EH (cell line): ENCODE results near the gene SLC27A5.
"Not testable (repeated sequence)": the region's sequence is repeated elsewhere in the genome, so short reads cannot be mapped to it uniquely, and the experiment has no call there.

Experiments
- DNase-seq: peaks from one replicate; pipeline ENCODE4 v3.0.0-alpha.2; 2015; ENCODE audit warnings: low read depth

The SLC27A5 gene

GRCh38 chr19:58468216-58468839 lies 43.5 kb downstream of the SLC27A5 start:
- DNase-seq, result no peak

GRCh38 chr19:58466760-58467589 lies 44.8 kb downstream of the SLC27A5 start, which contains the start of gene ZNF324:
TSS of gene ZNF324 (plus strand) at chr19:58467080. CDS start at chr19:58469186, 2,106 bp downstream.
- DNase-seq, result peak; percentile 95

GRCh38 chr19:58466089-58466759 lies 45.6 kb downstream of the SLC27A5 start:
- DNase-seq, result no peak

GRCh38 chr19:58460039-58460438 lies 51.8 kb downstream of the SLC27A5 start:
- DNase-seq, result no peak

- DNase-seq, result no peak
These were observed 55.7 kb downstream of the SLC27A5 start for GRCh38 chr19:58456111-58456510.

- DNase-seq, result no peak
These were observed 56.5 kb downstream of the SLC27A5 start for GRCh38 chr19:58455306-58455705.

GRCh38 chr19:58453743-58454142 lies 58.0 kb downstream of the SLC27A5 start:
- no peak for DNase-seq

GRCh38 chr19:58451358-58452101 lies 60.3 kb downstream of the SLC27A5 start, which contains the start of gene ZNF324B:
TSS of gene ZNF324B (plus strand) at chr19:58451622. CDS start at chr19:58453702, 2,080 bp downstream.
- DNase-seq, result peak; percentile 95

- DNase-seq, result no peak
These were observed 60.9 kb downstream of the SLC27A5 start for GRCh38 chr19:58450856-58451357.

GRCh38 chr19:58449980-58450379 lies 61.8 kb downstream of the SLC27A5 start:
- DNase-seq, result not testable (repeated sequence)

- DNase-seq, result not testable (repeated sequence)
These were observed 62.9 kb downstream of the SLC27A5 start for GRCh38 chr19:58448860-58449259.
